Activated CD8-positive, alpha-beta memory T cell treated with anti-CD3 and anti-CD28 coated beads, Interleukin-2, amount 10 ng/mL, durations not matched to agents 7 days and 5 days (primary cell): ENCODE data around the gene NECTIN4. TPM values are rescaled to one million over a fixed set of nuclear protein-coding genes. Genes with fewer than 3 reads are reported as not detected.

Experiments
- ATAC-seq: fragments of 150-1000 bp; cut with Tn5 transposase; one replicate; pipeline ENCODE4 v1.10.0; 2021; ENCODE audit warnings: moderate library complexity
- CTCF ChIA-PET: fragments of 350-600 bp; sonication (Branson Sonifier 250); formaldehyde crosslinking; loops from one replicate; lab custom pipeline; 2021; ENCODE audit warnings: antibody characterized with exemption; lab: Charles Lee
- DNase-seq: peaks from one replicate; pipeline ENCODE4 v3.0.0-alpha.2; 2020
- H3K27ac Mint-ChIP-seq: one replicate; pipeline ENCODE4 v1.8.0; 2021; ENCODE audit warnings: mild to moderate bottlenecking, mixed read lengths
- H3K27me3 Mint-ChIP-seq: one replicate; pipeline ENCODE4 v1.8.0; 2021; ENCODE audit warnings: mixed read lengths
- H3K36me3 Mint-ChIP-seq: one replicate; pipeline ENCODE4 v1.8.0; 2021; ENCODE audit warnings: mild to moderate bottlenecking, mixed read lengths
- H3K4me1 Mint-ChIP-seq: one replicate; pipeline ENCODE4 v1.8.0; 2021; ENCODE audit warnings: mixed read lengths
- H3K4me3 Mint-ChIP-seq: one replicate; pipeline ENCODE4 v1.8.0; 2021; ENCODE audit warnings: mild to moderate bottlenecking, moderate library complexity, mixed read lengths
- H3K9me3 Mint-ChIP-seq: one replicate; pipeline ENCODE4 v1.8.0; 2022; ENCODE audit warnings: low read depth, mixed read lengths
- total RNA-seq, 2 experiments: library from RNA; stranded (reverse); gene quantifications; one replicate each; pipeline ENCODE4 v1.2.3, GENCODE V29; 2021

NECTIN4 gene
- total RNA-seq = under 1 TPM; 0.12 TPM

- DNase-seq (no peak), ATAC-seq (no peak)
- H3K9me3 Mint-ChIP-seq = no peaks in the 10 kb centered on the region
- no peaks in the 10 kb centered on the region for H3K36me3 Mint-ChIP-seq
- no peak within 1 kb of the TSS for H3K4me3 Mint-ChIP-seq
- peaks cover 22% of the 10 kb centered on the region for H3K4me1 Mint-ChIP-seq
- no peak within 1 kb of the TSS for H3K27ac Mint-ChIP-seq
- CTCF ChIA-PET = interaction anchor here (0.7 to 2.0 kb wide), 3 partner anchors 8 to 21 kb away, joined by 3 to 4 read pairs (median 4); partner anchors contain the start of gene KLHDC9
- H3K27me3 Mint-ChIP-seq = no peaks in the 10 kb centered on the region
Observed at GRCh38 chr1:161089251-161089924, at the start of gene NECTIN4. Gene NECTIN4, minus strand, starts transcription at chr1:161089558. Its CDS starts 262 bp downstream, at chr1:161089296.

- no peak for DNase-seq
- no peak for ATAC-seq
- CTCF ChIA-PET = interaction anchor here (1.2 to 2.0 kb wide), 4 partner anchors 21 to 143 kb away, joined by 3 to 7 read pairs (median 4); no protein-coding TSS in a partner anchor
- peak overlapping the region; percentile 3 for H3K27ac Mint-ChIP-seq
- no peak overlapping the region for H3K4me3 Mint-ChIP-seq
- no peaks in the 10 kb centered on the region for H3K27me3 Mint-ChIP-seq
- H3K4me1 Mint-ChIP-seq = peaks cover 5% of the 10 kb centered on the region
- H3K9me3 Mint-ChIP-seq = no peaks in the 10 kb centered on the region
- H3K36me3 Mint-ChIP-seq = peaks cover 6% of the 10 kb centered on the region
Observed at GRCh38 chr1:161138431-161138830, 49.1 kb upstream of the NECTIN4 start.

GRCh38 chr1:161137881-161138280, 48.5 kb upstream of the NECTIN4 start:
- Mint-ChIP-seq H3K36me3 (peaks cover 6% of the 10 kb centered on the region), H3K4me3 (no peak overlapping the region), H3K27ac (no peak overlapping the region), H3K4me1 (peaks cover 5% of the 10 kb centered on the region), H3K9me3 (no peaks in the 10 kb centered on the region), H3K27me3 (no peaks in the 10 kb centered on the region)
- ATAC-seq (no peak), DNase-seq (no peak)
- CTCF ChIA-PET = interaction anchor here (1.3 to 2.0 kb wide), 4 partner anchors 16 to 100 kb away, joined by 4 to 7 read pairs (median 5); no protein-coding TSS in a partner anchor

GRCh38 chr1:161133220-161133740, 43.9 kb upstream of the NECTIN4 start:
- no peaks in the 10 kb centered on the region for H3K27me3 Mint-ChIP-seq
- H3K4me3 Mint-ChIP-seq = no peak overlapping the region
- CTCF ChIA-PET = interaction anchor here (0.7 to 2.7 kb wide), 16 partner anchors 8 to 452 kb away, joined by 3 to 21 read pairs (median 4); partner anchors contain the start of genes KLHDC9, NIT1, PFDN2 and PPOX
- peaks cover 30% of the 10 kb centered on the region for H3K4me1 Mint-ChIP-seq
- DNase-seq = no peak
- H3K27ac Mint-ChIP-seq = no peak overlapping the region
- peak; percentile 7 for ATAC-seq
- H3K36me3 Mint-ChIP-seq = peaks cover 19% of the 10 kb centered on the region
- H3K9me3 Mint-ChIP-seq = no peaks in the 10 kb centered on the region

GRCh38 chr1:161132410-161133219, 43.3 kb upstream of the NECTIN4 start, which contains the start of gene DEDD:
Gene DEDD, minus strand, starts transcription at chr1:161132667. Its CDS starts 8,205 bp downstream, at chr1:161124462.
- Mint-ChIP-seq H3K4me1 (peaks cover 35% of the 10 kb centered on the region), H3K4me3 (no peak within 1 kb of the TSS), H3K36me3 (peaks cover 26% of the 10 kb centered on the region), H3K27me3 (no peaks in the 10 kb centered on the region), H3K27ac (no peak within 1 kb of the TSS), H3K9me3 (no peaks in the 10 kb centered on the region)
- DNase-seq = peak; percentile 95
- CTCF ChIA-PET = interaction anchor here (0.7 to 2.7 kb wide), 17 partner anchors 8 to 451 kb away, joined by 3 to 21 read pairs (median 4); partner anchors contain the start of genes KLHDC9, NIT1, PFDN2 and PPOX
- peak; percentile 95 for ATAC-seq

- H3K9me3 Mint-ChIP-seq = no peaks in the 10 kb centered on the region
- no peak overlapping the region for H3K4me3 Mint-ChIP-seq
- H3K4me1 Mint-ChIP-seq = peaks cover 41% of the 10 kb centered on the region
- ATAC-seq = no peak
- no peak for DNase-seq
- H3K27me3 Mint-ChIP-seq = no peaks in the 10 kb centered on the region
- peaks cover 30% of the 10 kb centered on the region for H3K36me3 Mint-ChIP-seq
- no peak overlapping the region for H3K27ac Mint-ChIP-seq
- CTCF ChIA-PET = interaction anchor here (0.8 to 2.7 kb wide), 14 partner anchors 9 to 450 kb away, joined by 3 to 21 read pairs (median 4); partner anchors contain the start of genes KLHDC9, NIT1, PFDN2 and PPOX
Observed at GRCh38 chr1:161131523-161132409, 42.4 kb upstream of the NECTIN4 start.

GRCh38 chr1:161130266-161130665, 40.9 kb upstream of the NECTIN4 start:
- no peaks in the 10 kb centered on the region for H3K27me3 Mint-ChIP-seq
- no peak for ATAC-seq
- peak overlapping the region; percentile 29 for H3K27ac Mint-ChIP-seq
- CTCF ChIA-PET = no interaction called here
- H3K4me3 Mint-ChIP-seq = peak overlapping the region; percentile 9
- no peak for DNase-seq
- peaks cover 39% of the 10 kb centered on the region for H3K36me3 Mint-ChIP-seq
- H3K4me1 Mint-ChIP-seq = peaks cover 48% of the 10 kb centered on the region
- no peaks in the 10 kb centered on the region for H3K9me3 Mint-ChIP-seq

GRCh38 chr1:161128591-161129420, 39.4 kb upstream of the NECTIN4 start:
- CTCF ChIA-PET = no interaction called here
- Mint-ChIP-seq H3K9me3 (no peaks in the 10 kb centered on the region), H3K4me1 (peaks cover 44% of the 10 kb centered on the region), H3K27me3 (no peaks in the 10 kb centered on the region), H3K4me3 (no peak overlapping the region), H3K36me3 (peaks cover 43% of the 10 kb centered on the region), H3K27ac (no peak overlapping the region)
- DNase-seq = no peak
- no peak for ATAC-seq

GRCh38 chr1:161127649-161128048, 38.3 kb upstream of the NECTIN4 start:
- CTCF ChIA-PET = interaction anchor here (0.6 to 1.4 kb wide), 3 partner anchors 38 to 130 kb away, joined by 3 to 6 read pairs (median 4); partner anchors contain the start of gene PPOX
- Mint-ChIP-seq H3K4me1 (peaks cover 44% of the 10 kb centered on the region), H3K27ac (peak overlapping the region; percentile 47), H3K36me3 (peaks cover 51% of the 10 kb centered on the region), H3K27me3 (no peaks in the 10 kb centered on the region), H3K4me3 (no peak overlapping the region), H3K9me3 (no peaks in the 10 kb centered on the region)
- no peak for DNase-seq
- ATAC-seq = no peak

GRCh38 chr1:161122967-161123366, 33.6 kb upstream of the NECTIN4 start:
- Mint-ChIP-seq H3K27me3 (no peaks in the 10 kb centered on the region), H3K36me3 (peaks cover 52% of the 10 kb centered on the region), H3K27ac (no peak overlapping the region), H3K4me3 (no peak overlapping the region), H3K9me3 (no peaks in the 10 kb centered on the region), H3K4me1 (peaks cover 40% of the 10 kb centered on the region)
- CTCF ChIA-PET = interaction anchor here (1.5 kb wide), 1 partner anchor 14 kb away, joined by 5 read pairs; no protein-coding TSS in a partner anchor
- DNase-seq (no peak), ATAC-seq (no peak)

GRCh38 chr1:161121834-161122233, 32.5 kb upstream of the NECTIN4 start:
- no peak overlapping the region for H3K4me3 Mint-ChIP-seq
- DNase-seq (no peak), ATAC-seq (no peak)
- no peaks in the 10 kb centered on the region for H3K27me3 Mint-ChIP-seq
- H3K4me1 Mint-ChIP-seq = peaks cover 34% of the 10 kb centered on the region
- H3K27ac Mint-ChIP-seq = no peak overlapping the region
- CTCF ChIA-PET = interaction anchor here (0.9 to 1.5 kb wide), 3 partner anchors 10 to 131 kb away, joined by 3 to 5 read pairs (median 3); no protein-coding TSS in a partner anchor
- no peaks in the 10 kb centered on the region for H3K9me3 Mint-ChIP-seq
- H3K36me3 Mint-ChIP-seq = peaks cover 45% of the 10 kb centered on the region
